Kidney epithelial cell (primary cell): ENCODE results near the gene ARAP1. TPM values are rescaled to one million over a fixed set of nuclear protein-coding genes. Genes with fewer than 3 reads are reported as not detected.

Experiments used
- DNase-seq: peaks from one replicate; pipeline ENCODE4 v3.0.0-alpha.2; 2010; ENCODE audit warnings: low read depth
- H3K27me3 ChIP-seq: 2 replicates; pipeline ENCODE4 v1.6.0; 2011; ENCODE audit warnings: low read length; ENCODE audit not compliant: control insufficient read depth, insufficient read depth
- H3K36me3 ChIP-seq: 2 replicates; pipeline ENCODE4 v1.5.1; 2011; ENCODE audit warnings: low read length; ENCODE audit not compliant: control insufficient read depth, insufficient read depth
- H3K4me3 ChIP-seq: 2 replicates; pipeline ENCODE4 v1.5.1; 2011; ENCODE audit warnings: low read depth, mild to moderate bottlenecking, control low read depth, low read length
- total RNA-seq: library from RNA; depleted of rRNA; stranded (reverse); fragments of >200 nt; gene quantifications from 2 replicates; pipeline ENCODE4 v1.2.3, GENCODE V29; 2015
- TF ChIP-seq, protein P1 (sequence below): IDR thresholded peaks from 2 replicates; pipeline ENCODE4 v1.5.1; 2011; ENCODE audit warnings: mild to moderate bottlenecking, moderate library complexity, low read length, control low read depth, inconsistent platforms; ENCODE audit not compliant: insufficient read depth, poor library complexity, severe bottlenecking

ARAP1 gene
- total RNA-seq, 1 donor from 2014 or later: 97.1 TPM

DNA sequence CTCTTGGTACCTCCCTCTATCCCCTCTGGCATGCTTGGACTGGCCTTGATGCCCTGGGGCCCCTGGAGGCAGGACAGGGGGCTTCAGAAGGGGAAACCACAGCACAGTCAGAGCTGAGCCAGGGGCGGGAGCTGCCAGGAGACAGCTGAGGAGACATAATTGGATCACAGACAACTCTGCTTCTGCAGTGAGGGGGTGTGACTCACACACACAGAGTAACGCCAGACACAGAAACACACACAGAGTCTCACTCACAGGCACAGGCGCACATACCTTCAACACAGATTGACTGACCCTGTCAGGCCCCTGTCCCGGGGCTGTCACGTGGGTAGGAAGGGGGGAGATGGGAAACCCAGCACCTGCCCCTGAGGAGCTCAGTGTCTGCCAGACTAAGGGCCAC, 21.1 kb upstream of the ARAP1 start:
- TF ChIP-seq, protein P1, sequence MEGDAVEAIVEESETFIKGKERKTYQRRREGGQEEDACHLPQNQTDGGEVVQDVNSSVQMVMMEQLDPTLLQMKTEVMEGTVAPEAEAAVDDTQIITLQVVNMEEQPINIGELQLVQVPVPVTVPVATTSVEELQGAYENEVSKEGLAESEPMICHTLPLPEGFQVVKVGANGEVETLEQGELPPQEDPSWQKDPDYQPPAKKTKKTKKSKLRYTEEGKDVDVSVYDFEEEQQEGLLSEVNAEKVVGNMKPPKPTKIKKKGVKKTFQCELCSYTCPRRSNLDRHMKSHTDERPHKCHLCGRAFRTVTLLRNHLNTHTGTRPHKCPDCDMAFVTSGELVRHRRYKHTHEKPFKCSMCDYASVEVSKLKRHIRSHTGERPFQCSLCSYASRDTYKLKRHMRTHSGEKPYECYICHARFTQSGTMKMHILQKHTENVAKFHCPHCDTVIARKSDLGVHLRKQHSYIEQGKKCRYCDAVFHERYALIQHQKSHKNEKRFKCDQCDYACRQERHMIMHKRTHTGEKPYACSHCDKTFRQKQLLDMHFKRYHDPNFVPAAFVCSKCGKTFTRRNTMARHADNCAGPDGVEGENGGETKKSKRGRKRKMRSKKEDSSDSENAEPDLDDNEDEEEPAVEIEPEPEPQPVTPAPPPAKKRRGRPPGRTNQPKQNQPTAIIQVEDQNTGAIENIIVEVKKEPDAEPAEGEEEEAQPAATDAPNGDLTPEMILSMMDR: no peak
- Histone ChIP-seq H3K27me3 (no peaks in the 10 kb centered on the region), H3K4me3 (no peak overlapping the region), H3K36me3 (no peaks in the 10 kb centered on the region)
- peak; percentile 67 for DNase-seq

DNA sequence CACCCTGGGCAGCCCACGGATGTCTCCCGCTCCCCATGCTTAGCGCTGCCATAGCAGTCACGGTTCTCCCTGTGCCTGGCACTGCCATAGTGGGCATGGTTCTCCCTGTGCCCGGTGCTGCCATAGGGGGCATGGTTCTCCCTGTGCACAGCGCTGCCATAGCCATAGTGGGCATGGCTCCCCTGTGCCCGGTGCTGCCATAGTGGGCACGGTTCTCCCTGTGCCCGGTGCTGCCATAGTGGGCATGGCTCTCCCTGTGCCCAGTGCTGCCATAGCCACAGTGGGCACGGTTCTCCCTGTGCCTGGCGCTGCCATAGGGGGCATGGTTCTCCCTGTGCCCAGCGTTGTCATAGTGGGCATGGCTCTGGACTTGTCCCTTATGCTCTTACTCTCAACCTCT, 19.9 kb upstream of the ARAP1 start:
- no peak overlapping the region for H3K4me3 ChIP-seq
- no peaks in the 10 kb centered on the region for H3K36me3 ChIP-seq
- TF ChIP-seq, protein P1: no peak
- no peaks in the 10 kb centered on the region for H3K27me3 ChIP-seq
- DNase-seq: no peak

DNA sequence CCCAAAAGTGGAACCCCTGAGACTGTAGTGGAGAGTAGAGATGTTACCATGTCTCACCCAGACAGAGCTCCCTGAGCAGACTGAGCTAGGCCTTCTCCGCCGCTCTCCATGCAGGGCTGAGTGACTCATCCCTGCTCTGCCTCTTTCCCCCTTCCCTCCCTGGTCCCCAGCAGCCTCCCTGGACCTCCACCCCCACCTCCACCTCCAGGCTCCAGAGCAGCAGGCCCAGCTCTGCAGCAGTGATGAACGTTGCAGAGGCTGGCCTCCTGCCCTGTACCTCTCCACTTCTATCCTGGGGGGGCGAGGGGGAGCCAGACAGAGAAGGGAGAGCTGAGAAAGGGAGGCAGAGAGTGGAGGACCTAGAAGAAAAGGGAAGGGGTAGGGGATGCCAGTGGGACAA, 19.3 kb upstream of the ARAP1 start:
- TF ChIP-seq, protein P1: no peak
- no peaks in the 10 kb centered on the region for H3K36me3 ChIP-seq
- no peak for DNase-seq
- H3K27me3 ChIP-seq: no peaks in the 10 kb centered on the region
- no peak overlapping the region for H3K4me3 ChIP-seq

DNA sequence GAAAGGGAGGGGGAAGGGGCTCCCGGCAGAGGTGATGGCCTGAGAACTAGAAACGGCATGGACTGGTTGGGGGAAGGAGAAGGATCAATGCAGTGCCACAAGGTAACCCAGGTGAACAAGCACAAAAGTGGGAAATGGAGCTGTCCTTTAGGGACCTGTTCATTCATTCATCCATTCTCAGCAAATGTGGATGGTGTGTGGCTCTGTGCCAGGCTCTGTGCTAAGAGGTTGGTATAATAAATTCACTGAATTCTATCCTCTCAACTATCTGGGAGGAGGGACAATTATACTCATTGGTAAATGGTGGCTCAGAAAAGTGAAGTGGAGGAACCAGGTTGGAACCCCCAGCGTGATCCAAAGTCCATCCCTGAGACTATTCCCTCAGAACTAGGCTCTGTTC, 18.6 kb upstream of the ARAP1 start:
- Histone ChIP-seq H3K27me3 (no peaks in the 10 kb centered on the region), H3K4me3 (no peak overlapping the region), H3K36me3 (no peaks in the 10 kb centered on the region)
- TF ChIP-seq, protein P1: no peak
- no peak for DNase-seq

DNA sequence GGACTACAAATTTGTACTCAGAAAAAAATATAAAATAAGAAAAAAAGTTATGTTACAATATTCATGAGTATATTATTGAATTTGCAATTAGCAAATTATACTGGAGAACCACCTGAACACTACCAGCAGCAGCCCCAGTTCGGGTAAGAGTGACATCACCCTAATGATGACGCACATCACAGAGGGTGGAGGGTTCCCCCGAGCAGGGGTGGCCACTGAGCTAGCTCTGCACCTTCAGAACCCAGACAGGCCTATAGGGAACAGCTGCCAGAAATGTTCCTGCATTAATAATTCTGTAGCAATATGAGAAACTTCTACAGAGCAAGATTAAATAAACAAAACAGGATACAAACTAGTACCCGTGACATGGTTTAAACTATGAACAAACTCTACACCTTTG, 17.5 kb upstream of the ARAP1 start:
- H3K27me3 ChIP-seq: no peaks in the 10 kb centered on the region
- H3K4me3 ChIP-seq: no peak overlapping the region
- DNase-seq: no peak
- H3K36me3 ChIP-seq: no peaks in the 10 kb centered on the region
- TF ChIP-seq, protein P1: no peak

DNA sequence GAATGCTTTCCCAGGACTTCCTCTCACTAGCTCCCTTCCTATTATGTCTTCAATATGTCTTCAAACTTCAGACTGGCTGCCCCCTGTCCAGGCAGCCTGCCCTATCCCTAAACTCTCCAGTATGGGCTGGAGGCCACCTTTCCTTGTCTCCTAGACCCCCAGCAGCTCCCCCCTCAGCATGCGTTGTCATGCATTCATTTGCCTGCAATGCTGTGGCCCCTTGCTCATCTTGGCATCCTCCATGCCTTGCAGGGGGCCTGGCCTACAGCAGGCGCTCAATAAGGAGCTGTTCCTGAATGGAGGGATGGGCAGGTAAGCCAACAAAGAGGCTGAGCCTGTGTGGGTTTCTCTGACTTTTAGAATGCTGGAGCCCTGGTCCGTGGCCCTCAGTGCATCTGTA, 16.4 kb upstream of the ARAP1 start:
- TF ChIP-seq, protein P1: no peak

More for the DNA sequence above, 16.4 kb upstream of the ARAP1 start:
- no peak for DNase-seq
- Histone ChIP-seq H3K4me3 (no peak overlapping the region), H3K36me3 (no peaks in the 10 kb centered on the region), H3K27me3 (no peaks in the 10 kb centered on the region)
